Naive thymus-derived CD4-positive, alpha-beta T cell (primary cell): Measurements from ENCODE around the gene PARVA. TPM values are rescaled to one million over a fixed set of nuclear protein-coding genes. Genes with fewer than 3 reads are reported as not detected.

Experiments used
- ATAC-seq: fragments of 150-1000 bp; cut with Tn5 transposase; 2 replicates; pipeline ENCODE4 v1.10.0; 2021; ENCODE audit warnings: mild to moderate bottlenecking, moderate library complexity
- CTCF ChIA-PET: fragments of 350-600 bp; sonication (Branson Sonifier 250); formaldehyde crosslinking; loops from one replicate; lab custom pipeline; 2021; ENCODE audit warnings: antibody characterized with exemption; lab: Charles Lee
- POLR2A ChIA-PET: fragments of 350-600 bp; sonication (Branson Sonifier 250); formaldehyde crosslinking; loops from one replicate; lab custom pipeline; 2021; ENCODE audit warnings: antibody characterized with exemption, inconsistent platforms; lab: Charles Lee
- DNase-seq, 9 donors: peaks; one replicate each; pipeline versions ENCODE4 v3.0.0 to v3.0.0-alpha.2; 2020 to 2022; ENCODE audit warnings: mixed read lengths in 1 of 9
- H3K27ac ChIP-seq: one replicate; pipeline ENCODE4 v1.7.0; 2013; ENCODE audit warnings: mild to moderate bottlenecking, low read depth, low read length, moderate library complexity
- H3K27me3 ChIP-seq, 2 donors: one replicate each; pipeline ENCODE4 v1.7.0; 2013; ENCODE audit warnings: low read length in 2 of 2, mild to moderate bottlenecking in 2 of 2, moderate library complexity in 2 of 2; ENCODE audit not compliant: control insufficient read depth in 2 of 2, insufficient read depth in 2 of 2
- H3K36me3 ChIP-seq, 3 experiments: 1 replicate in 2 of 3; 2 replicates in 1 of 3; pipeline ENCODE4 v1.7.0; 2013; ENCODE audit warnings: low read length in 3 of 3, mild to moderate bottlenecking in 3 of 3, moderate library complexity in 1 of 3; ENCODE audit not compliant: insufficient read depth in 3 of 3, control insufficient read depth in 2 of 3
- H3K4me1 ChIP-seq, 2 donors: one replicate each; pipeline ENCODE4 v1.7.0; 2013; ENCODE audit warnings: low read length in 2 of 2, mild to moderate bottlenecking in 2 of 2, moderate library complexity in 1 of 2; ENCODE audit not compliant: control insufficient read depth in 2 of 2, insufficient read depth in 2 of 2
- H3K4me3 ChIP-seq: 2 replicates; pipeline ENCODE4 v1.7.0; 2013; ENCODE audit warnings: mild to moderate bottlenecking, low read length
- H3K9me3 ChIP-seq, 3 experiments: 1 replicate in 2 of 3; 2 replicates in 1 of 3; pipeline ENCODE4 v1.7.0; 2013; ENCODE audit warnings: low read length in 3 of 3; ENCODE audit not compliant: control insufficient read depth in 2 of 3
- H3K27ac Mint-ChIP-seq, 9 donors: one replicate each; pipeline ENCODE4 v1.8.0; 2020 to 2022; ENCODE audit warnings: mixed read lengths in 9 of 9, mild to moderate bottlenecking in 8 of 9, moderate library complexity in 5 of 9, inconsistent platforms in 2 of 9
- H3K27me3 Mint-ChIP-seq, 5 donors: one replicate each; pipeline ENCODE4 v1.8.0; 2021 to 2022; ENCODE audit warnings: mixed read lengths in 5 of 5, mild to moderate bottlenecking in 1 of 5
- H3K36me3 Mint-ChIP-seq, 5 donors: one replicate each; pipeline ENCODE4 v1.8.0; 2020 to 2022; ENCODE audit warnings: mixed read lengths in 5 of 5, mild to moderate bottlenecking in 3 of 5, inconsistent platforms in 1 of 5
- H3K4me1 Mint-ChIP-seq, 7 donors: one replicate each; pipeline ENCODE4 v1.8.0; 2020 to 2022; ENCODE audit warnings: mixed read lengths in 7 of 7, mild to moderate bottlenecking in 3 of 7, inconsistent platforms in 1 of 7
- H3K4me3 Mint-ChIP-seq, 10 donors: one replicate each; pipeline ENCODE4 v1.8.0; 2020 to 2022; ENCODE audit warnings: mild to moderate bottlenecking in 10 of 10, mixed read lengths in 10 of 10, moderate library complexity in 6 of 10, inconsistent platforms in 2 of 10
- H3K9me3 Mint-ChIP-seq, 11 donors: one replicate each; pipeline ENCODE4 v1.8.0; 2020 to 2022; ENCODE audit warnings: mixed read lengths in 11 of 11, mild to moderate bottlenecking in 4 of 11, inconsistent platforms in 1 of 11, moderate library complexity in 1 of 11
- intact Hi-C, 2 donors: fragments of 100-400 bp; cut with micrococcal nuclease; formaldehyde crosslinking; loops; one replicate each; pipeline ENCODE4 v1.15.1; 2023
- polyA plus RNA-seq, 2 donors: library from polyadenylated mRNA; unstranded; fragments of 300-500 nt; fragmentation: Illumina TruSeq; gene quantifications; one replicate each; pipeline ENCODE4 v1.2.3, GENCODE V29; 2021
- total RNA-seq, 6 experiments: library from RNA in 5 of 6; stranded (reverse) in 5 of 6; gene quantifications; 1 replicate in 5 of 6; 2 replicates in 1 of 6; pipeline ENCODE4 v1.2.3 and lab custom pipeline; 2021 to 2026

Gene PARVA
- total and polyA plus RNA-seq, 7 experiments from 2014 or later, result 0.07 to 0.97 (median 0.69) TPM

DNA sequence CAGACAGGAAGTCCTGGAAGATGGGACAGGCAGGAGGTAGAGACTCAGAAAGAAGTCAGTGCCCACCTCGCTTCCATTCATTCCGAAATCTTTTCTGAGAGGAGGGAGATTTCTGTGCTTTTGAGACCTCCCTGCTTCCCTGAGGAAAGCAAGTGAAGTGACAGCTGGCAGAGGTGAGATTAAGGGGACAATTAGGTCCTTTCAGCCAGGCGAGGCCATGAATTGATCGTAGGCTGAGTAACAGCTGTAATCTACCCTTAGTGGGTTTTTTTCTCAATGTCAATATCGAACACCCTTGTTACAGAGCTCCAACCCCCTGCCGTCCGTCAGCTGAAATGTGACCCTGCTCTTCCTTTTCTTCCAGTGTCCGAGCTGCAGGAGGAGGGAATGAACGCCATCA lies 96.0 kb downstream of the PARVA start:
- CTCF ChIA-PET, result no interaction called here
- Mint-ChIP-seq H3K36me3 (peaks cover 0 to 5% (median 0%) of the 10 kb centered on the region in 5 donors), H3K9me3 (peaks cover 0 to 4% (median 0%) of the 10 kb centered on the region in 11 donors), H3K27me3 (peaks cover 0 to 17% (median 6%) of the 10 kb centered on the region in 5 donors), H3K4me1 (no peaks in the 10 kb centered on the region), H3K27ac (no peak overlapping the region), H3K4me3 (no peak overlapping the region)
- Histone ChIP-seq H3K9me3 (no peaks in the 10 kb centered on the region), H3K27me3 (no peaks in the 10 kb centered on the region), H3K4me3 (no peak overlapping the region), H3K27ac (no peak overlapping the region), H3K4me1 (no peaks in the 10 kb centered on the region), H3K36me3 (no peaks in the 10 kb centered on the region)
- POLR2A ChIA-PET, result no interaction called here
- no peak for ATAC-seq
- no peak for DNase-seq
- intact Hi-C loops, result no loop called here

DNA sequence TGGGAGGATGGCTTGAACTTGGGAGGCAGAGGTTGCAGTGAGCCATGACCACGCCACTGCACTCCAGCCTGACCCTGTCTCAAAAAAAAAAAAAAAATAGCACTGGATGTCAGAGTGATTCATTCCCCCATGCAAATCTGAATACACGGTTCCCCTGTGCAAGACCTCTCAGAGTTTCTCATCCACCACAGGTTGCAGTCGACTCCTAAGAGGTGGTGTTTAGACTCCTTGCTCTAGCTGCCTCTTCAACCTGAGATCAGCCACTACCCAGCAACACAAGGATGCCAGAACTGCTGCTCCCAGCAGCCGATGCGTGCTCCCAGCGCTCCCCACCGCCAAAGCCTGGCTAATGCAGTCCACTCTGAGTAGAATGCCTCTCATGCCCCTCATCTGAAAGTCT lies 97.5 kb downstream of the PARVA start:
- intact Hi-C loops, result no loop called here
- CTCF ChIA-PET, result no interaction called here

DNA sequence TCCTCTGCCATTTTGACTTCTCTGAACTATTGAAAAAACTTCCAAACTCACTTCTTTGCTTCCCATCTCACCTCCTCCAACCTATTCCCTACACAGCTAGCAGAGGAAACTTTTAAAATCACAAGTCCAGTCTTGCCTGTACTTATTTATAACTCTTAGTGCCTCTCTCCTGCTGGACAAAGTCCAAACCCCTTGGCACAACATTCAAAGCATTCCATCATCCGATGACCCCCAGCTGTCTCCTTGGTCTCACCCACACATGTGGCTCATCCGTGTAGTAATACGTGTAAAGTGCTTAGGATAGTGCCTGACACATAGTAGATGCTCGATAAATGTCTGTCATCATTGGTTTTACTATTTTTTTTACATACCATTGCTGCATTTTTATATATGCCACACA lies 101.4 kb downstream of the PARVA start:
- Mint-ChIP-seq H3K27me3 (peaks cover 0 to 3% (median 0%) of the 10 kb centered on the region in 5 donors), H3K4me3 (no peak overlapping the region), H3K9me3 (peaks cover 0 to 4% (median 0%) of the 10 kb centered on the region in 11 donors), H3K4me1 (no peaks in the 10 kb centered on the region), H3K27ac (no peak overlapping the region), H3K36me3 (peaks cover 0 to 5% (median 0%) of the 10 kb centered on the region in 5 donors)
- Histone ChIP-seq H3K27ac (no peak overlapping the region), H3K36me3 (no peaks in the 10 kb centered on the region), H3K4me1 (no peaks in the 10 kb centered on the region), H3K4me3 (no peak overlapping the region), H3K27me3 (no peaks in the 10 kb centered on the region), H3K9me3 (no peaks in the 10 kb centered on the region)
- intact Hi-C loops, result no loop called here
- ATAC-seq (no peak), DNase-seq (no peak)
- ChIA-PET POLR2A (no interaction called here), CTCF (no interaction called here)

More for the DNA sequence above, 97.5 kb downstream of the PARVA start:
- no peak overlapping the region for H3K4me3 ChIP-seq
- Mint-ChIP-seq H3K4me1 (no peaks in the 10 kb centered on the region), H3K9me3 (peaks cover 0 to 4% (median 0%) of the 10 kb centered on the region in 11 donors), H3K27ac (no peak overlapping the region), H3K27me3 (peaks cover 0 to 14% (median 6%) of the 10 kb centered on the region in 5 donors), H3K36me3 (peaks cover 0 to 5% (median 0%) of the 10 kb centered on the region in 5 donors), H3K4me3 (no peak overlapping the region)
- ATAC-seq (no peak), DNase-seq (no peak)
- POLR2A ChIA-PET, result no interaction called here
- no peaks in the 10 kb centered on the region for H3K27me3 ChIP-seq
- H3K9me3 ChIP-seq, result no peaks in the 10 kb centered on the region
- no peak overlapping the region for H3K27ac ChIP-seq
- H3K4me1 ChIP-seq, result no peaks in the 10 kb centered on the region
- H3K36me3 ChIP-seq, result no peaks in the 10 kb centered on the region

DNA sequence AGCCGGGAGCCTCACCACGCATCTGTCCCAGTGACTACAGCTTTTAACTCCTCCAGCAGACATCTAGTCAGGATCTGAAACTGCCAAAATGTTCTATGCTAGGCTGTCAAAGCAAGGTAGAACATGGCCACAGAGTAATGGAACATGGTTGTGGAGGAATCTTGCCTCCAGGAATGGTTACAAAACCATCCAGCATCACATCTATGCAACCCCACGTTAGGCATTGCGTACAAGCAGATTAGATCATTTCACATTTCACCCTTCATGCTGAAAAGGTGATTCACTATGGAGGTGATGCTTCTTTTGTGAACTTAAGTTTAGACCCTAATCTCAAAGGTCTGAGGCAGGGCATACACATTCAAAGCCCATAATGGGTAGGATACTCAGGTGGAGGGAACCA lies 103.0 kb downstream of the PARVA start:
- intact Hi-C loops, result no loop called here
- peaks cover 0 to 4% (median 0%) of the 10 kb centered on the region in 5 donors for H3K36me3 Mint-ChIP-seq
- H3K27me3 ChIP-seq, result no peaks in the 10 kb centered on the region
- H3K27me3 Mint-ChIP-seq, result peaks cover 0 to 10% (median 3%) of the 10 kb centered on the region in 5 donors
- ATAC-seq, result no peak
- CTCF ChIA-PET, result no interaction called here
- no peak overlapping the region for H3K27ac ChIP-seq
- H3K9me3 ChIP-seq, result no peaks in the 10 kb centered on the region
- H3K4me3 Mint-ChIP-seq, result no peak overlapping the region
- no peaks in the 10 kb centered on the region for H3K36me3 ChIP-seq
- H3K9me3 Mint-ChIP-seq, result peaks cover 0 to 4% (median 0%) of the 10 kb centered on the region in 11 donors
- no peak for DNase-seq
- no peaks in the 10 kb centered on the region for H3K4me1 ChIP-seq
- no peak overlapping the region for H3K27ac Mint-ChIP-seq
- H3K4me1 Mint-ChIP-seq, result no peaks in the 10 kb centered on the region
- H3K4me3 ChIP-seq, result no peak overlapping the region
- POLR2A ChIA-PET, result no interaction called here

DNA sequence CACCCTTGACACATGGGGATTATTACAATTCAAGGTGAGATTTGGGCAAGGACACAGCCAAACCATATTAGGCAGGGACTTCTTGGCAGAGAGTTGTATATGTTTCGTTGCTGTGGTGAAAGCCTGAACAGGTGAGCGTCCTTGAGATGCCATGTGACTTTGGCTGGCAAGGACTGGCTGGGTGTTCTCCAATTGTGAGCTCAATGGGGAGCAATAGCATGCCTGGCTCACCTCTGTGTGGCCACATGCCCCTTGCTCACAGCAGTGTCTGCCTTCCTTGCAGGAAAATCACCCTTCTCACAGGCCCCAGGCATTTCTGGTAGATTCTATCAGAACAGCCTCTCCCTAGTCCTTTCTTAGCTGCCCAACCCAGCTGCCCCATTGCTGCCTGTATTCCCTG lies 105.5 kb downstream of the PARVA start:
- peaks cover 2 to 10% (median 9%) of the 10 kb centered on the region in 5 donors for H3K27me3 Mint-ChIP-seq
- Histone ChIP-seq H3K36me3 (no peaks in the 10 kb centered on the region), H3K27me3 (no peaks in the 10 kb centered on the region), H3K4me3 (no peak overlapping the region), H3K9me3 (no peaks in the 10 kb centered on the region), H3K4me1 (no peaks in the 10 kb centered on the region), H3K27ac (no peak overlapping the region)
- peaks cover 0 to 7% (median 0%) of the 10 kb centered on the region in 11 donors for H3K9me3 Mint-ChIP-seq
- ATAC-seq (no peak), DNase-seq (no peak)
- ChIA-PET POLR2A (interaction anchor here (0.6 kb wide), 1 partner anchor 640 kb away, joined by 3 read pairs; no protein-coding TSS in a partner anchor), CTCF (interaction anchor here (0.6 to 0.9 kb wide), 2 partner anchors 11 to 174 kb away, joined by 3 to 4 read pairs; no protein-coding TSS in a partner anchor)
- H3K36me3 Mint-ChIP-seq, result peaks cover 0 to 11% (median 0%) of the 10 kb centered on the region in 5 donors
- H3K4me3 Mint-ChIP-seq, result peak overlapping the region in 1 of 10 donors; percentile 21
- H3K4me1 Mint-ChIP-seq, result no peaks in the 10 kb centered on the region
- H3K27ac Mint-ChIP-seq, result no peak overlapping the region
- intact Hi-C loops, result no loop called here

DNA sequence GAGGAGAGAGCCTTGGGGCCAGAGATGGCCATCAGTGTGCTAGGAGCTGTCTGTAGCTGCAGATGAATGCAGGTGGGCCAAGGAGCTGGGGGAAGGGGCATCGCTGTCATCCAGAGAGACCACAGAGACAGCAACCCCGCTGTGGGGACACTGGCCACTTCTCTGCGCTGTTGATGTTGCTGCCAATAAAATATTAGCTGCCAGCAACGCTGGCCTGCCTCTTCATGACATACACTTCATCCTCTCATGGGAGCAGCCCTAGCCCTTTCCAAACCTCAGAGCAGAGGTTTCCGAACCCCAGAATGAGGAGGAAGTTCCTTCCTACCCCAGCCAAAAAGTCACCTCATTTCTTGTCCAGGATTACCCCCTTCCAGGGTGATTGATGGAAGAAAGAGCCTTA lies 106.2 kb downstream of the PARVA start:
- Histone ChIP-seq H3K9me3 (no peaks in the 10 kb centered on the region), H3K36me3 (no peaks in the 10 kb centered on the region), H3K4me1 (no peaks in the 10 kb centered on the region), H3K27ac (no peak overlapping the region), H3K27me3 (no peaks in the 10 kb centered on the region), H3K4me3 (no peak overlapping the region)
- ChIA-PET POLR2A (interaction anchor here (0.6 kb wide), 1 partner anchor 640 kb away, joined by 3 read pairs; no protein-coding TSS in a partner anchor), CTCF (interaction anchor here (0.9 kb wide), 1 partner anchor 11 kb away, joined by 4 read pairs; no protein-coding TSS in a partner anchor)
- Mint-ChIP-seq H3K9me3 (peaks cover 0 to 14% (median 6%) of the 10 kb centered on the region in 11 donors), H3K4me3 (no peak overlapping the region), H3K27me3 (peaks cover 2 to 18% (median 10%) of the 10 kb centered on the region in 5 donors), H3K27ac (no peak overlapping the region), H3K36me3 (peaks cover 0 to 12% (median 0%) of the 10 kb centered on the region in 5 donors), H3K4me1 (no peaks in the 10 kb centered on the region)
- intact Hi-C loops, result no loop called here
- ATAC-seq, result no peak
- no peak for DNase-seq

DNA sequence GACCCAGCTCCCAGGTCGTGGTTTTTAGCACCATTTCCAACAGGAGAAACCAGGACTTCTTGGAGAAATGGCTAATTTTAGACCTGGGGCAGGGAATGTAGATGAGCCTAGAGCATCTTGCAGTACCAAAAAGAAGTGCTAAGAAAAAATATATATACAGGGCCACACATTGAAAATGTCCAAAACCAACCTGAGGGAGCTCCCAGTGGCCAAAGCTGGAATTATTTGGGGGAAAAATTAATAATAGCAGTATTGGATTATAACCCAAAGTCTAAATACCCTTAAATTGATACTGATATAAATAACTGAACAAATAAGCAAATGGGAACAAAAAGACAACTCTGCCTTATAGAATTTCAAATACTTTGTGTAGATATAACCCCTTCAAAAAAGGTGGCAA lies 108.0 kb downstream of the PARVA start:
- Histone ChIP-seq H3K9me3 (peaks cover 0 to 6% (median 0%) of the 10 kb centered on the region in 3 experiments), H3K27ac (no peak overlapping the region), H3K27me3 (no peaks in the 10 kb centered on the region), H3K4me3 (no peak overlapping the region), H3K36me3 (no peaks in the 10 kb centered on the region), H3K4me1 (no peaks in the 10 kb centered on the region)
- H3K9me3 Mint-ChIP-seq, result peaks cover 2 to 25% (median 16%) of the 10 kb centered on the region in 11 donors
- H3K36me3 Mint-ChIP-seq, result peaks cover 0 to 19% (median 7%) of the 10 kb centered on the region in 5 donors
- intact Hi-C loops, result no loop called here
- DNase-seq (no peak), ATAC-seq (no peak)
- no peaks in the 10 kb centered on the region for H3K4me1 Mint-ChIP-seq
- H3K27ac Mint-ChIP-seq, result no peak overlapping the region
- POLR2A ChIA-PET, result no interaction called here
- peaks cover 2 to 29% (median 21%) of the 10 kb centered on the region in 5 donors for H3K27me3 Mint-ChIP-seq
- CTCF ChIA-PET, result interaction anchor here (0.7 to 0.8 kb wide), 2 partner anchors 9 to 408 kb away, joined by 3 read pairs; no protein-coding TSS in a partner anchor
- no peak overlapping the region for H3K4me3 Mint-ChIP-seq
